Keratinocyte (primary cell): Measurements from ENCODE around the gene MCTP2.

Source experiments
- CTCF ChIP-seq, 3 experiments: IDR thresholded peaks in 1 of 3; conservative IDR thresholded peaks in 1 of 3; optimal IDR thresholded peaks in 1 of 3; 2 replicates in 2 of 3; 3 replicates in 1 of 3; pipeline versions ENCODE3 to v1.5.1; 2011; ENCODE audit warnings: low read length in 3 of 3, mild to moderate bottlenecking in 3 of 3, moderate library complexity in 2 of 3, control low read depth in 1 of 3, inconsistent platforms in 1 of 3; ENCODE audit not compliant: insufficient read depth in 2 of 3; ENCODE audit errors: extremely low read depth in 1 of 3
- EZH2 ChIP-seq: IDR thresholded peaks from one replicate; pipeline ENCODE4 v1.6.1; 2012; ENCODE audit warnings: inconsistent platforms, mild to moderate bottlenecking, low read length, moderate library complexity

GRCh38 chr15:94269954-94270353 lies 38.6 kb downstream of the MCTP2 start:
- TF ChIP-seq CTCF (optimal IDR thresholded peaks at IDR 0.05 in 1 of 3, IDR thresholded peaks at IDR 0.05 in 1 of 3, conservative IDR thresholded peaks at IDR 0.05 in 1 of 3; ENCODE audit: extremely low read depth in 1 of 3, insufficient read depth in 2 of 3, low read length in 3 of 3) (no peak), EZH2 (no peak)
